HG02759 (cell line): ENCODE results near the gene MC1R.
"Not testable (repeated sequence)": the region's sequence is repeated elsewhere in the genome, so short reads cannot be mapped to it uniquely, and the experiment has no call there.

Experiments
- ATAC-seq: cut with Tn5 transposase; IDR thresholded peaks from one replicate; pipeline ENCODE4 v1.9.1; 2021; ENCODE audit warnings: mild to moderate bottlenecking, moderate library complexity; ENCODE audit not compliant: unreplicated experiment

MC1R gene

DNA sequence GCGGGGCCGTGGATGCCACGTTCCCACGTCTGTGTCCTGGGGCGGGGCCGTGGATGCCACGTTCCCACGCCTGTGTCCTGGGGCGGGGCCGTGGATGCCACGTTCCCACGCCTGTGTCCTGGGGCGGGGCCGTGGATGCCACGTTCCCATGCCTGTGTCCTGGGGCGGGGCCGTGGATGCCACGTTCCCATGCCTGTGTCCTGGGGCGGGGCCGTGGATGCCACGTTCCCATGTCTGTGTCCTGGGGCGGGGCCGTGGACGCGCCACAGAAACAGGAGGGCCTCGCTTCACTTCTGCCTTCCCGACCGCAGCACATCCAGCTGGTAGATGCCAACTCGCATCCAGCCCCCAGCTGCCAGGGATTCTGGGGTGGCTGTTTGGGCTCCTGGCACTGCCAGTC lies 15.4 kb downstream of the MC1R start:
- ATAC-seq = not testable (repeated sequence)

DNA sequence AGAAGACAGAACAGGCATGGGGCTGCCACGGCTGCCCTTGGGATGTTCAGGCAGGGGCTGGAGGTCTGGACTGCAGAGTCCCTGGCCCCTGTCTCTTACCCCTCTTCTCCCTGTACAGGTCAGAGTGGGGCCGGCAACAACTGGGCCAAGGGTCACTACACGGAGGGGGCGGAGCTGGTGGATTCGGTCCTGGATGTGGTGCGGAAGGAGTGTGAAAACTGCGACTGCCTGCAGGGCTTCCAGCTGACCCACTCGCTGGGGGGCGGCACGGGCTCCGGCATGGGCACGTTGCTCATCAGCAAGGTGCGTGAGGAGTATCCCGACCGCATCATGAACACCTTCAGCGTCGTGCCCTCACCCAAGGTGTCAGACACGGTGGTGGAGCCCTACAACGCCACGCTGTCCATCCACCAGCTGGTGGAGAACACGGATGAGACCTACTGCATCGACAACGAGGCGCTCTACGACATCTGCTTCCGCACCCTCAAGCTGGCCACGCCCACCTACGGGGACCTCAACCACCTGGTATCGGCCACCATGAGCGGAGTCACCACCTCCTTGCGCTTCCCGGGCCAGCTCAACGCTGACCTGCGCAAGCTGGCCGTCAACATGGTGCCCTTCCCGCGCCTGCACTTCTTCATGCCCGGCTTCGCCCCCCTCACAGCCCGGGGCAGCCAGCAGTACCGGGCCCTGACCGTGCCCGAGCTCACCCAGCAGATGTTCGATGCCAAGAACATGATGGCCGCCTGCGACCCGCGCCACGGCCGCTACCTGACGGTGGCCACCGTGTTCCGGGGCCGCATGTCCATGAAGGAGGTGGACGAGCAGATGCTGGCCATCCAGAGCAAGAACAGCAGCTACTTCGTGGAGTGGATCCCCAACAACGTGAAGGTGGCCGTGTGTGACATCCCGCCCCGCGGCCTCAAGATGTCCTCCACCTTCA lies 16.2 kb downstream of the MC1R start:
- no peak for ATAC-seq

DNA sequence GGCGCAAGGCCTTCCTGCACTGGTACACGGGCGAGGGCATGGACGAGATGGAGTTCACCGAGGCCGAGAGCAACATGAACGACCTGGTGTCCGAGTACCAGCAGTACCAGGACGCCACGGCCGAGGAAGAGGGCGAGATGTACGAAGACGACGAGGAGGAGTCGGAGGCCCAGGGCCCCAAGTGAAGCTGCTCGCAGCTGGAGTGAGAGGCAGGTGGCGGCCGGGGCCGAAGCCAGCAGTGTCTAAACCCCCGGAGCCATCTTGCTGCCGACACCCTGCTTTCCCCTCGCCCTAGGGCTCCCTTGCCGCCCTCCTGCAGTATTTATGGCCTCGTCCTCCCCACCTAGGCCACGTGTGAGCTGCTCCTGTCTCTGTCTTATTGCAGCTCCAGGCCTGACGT lies 17.0 kb downstream of the MC1R start:
- not testable (repeated sequence) for ATAC-seq

DNA sequence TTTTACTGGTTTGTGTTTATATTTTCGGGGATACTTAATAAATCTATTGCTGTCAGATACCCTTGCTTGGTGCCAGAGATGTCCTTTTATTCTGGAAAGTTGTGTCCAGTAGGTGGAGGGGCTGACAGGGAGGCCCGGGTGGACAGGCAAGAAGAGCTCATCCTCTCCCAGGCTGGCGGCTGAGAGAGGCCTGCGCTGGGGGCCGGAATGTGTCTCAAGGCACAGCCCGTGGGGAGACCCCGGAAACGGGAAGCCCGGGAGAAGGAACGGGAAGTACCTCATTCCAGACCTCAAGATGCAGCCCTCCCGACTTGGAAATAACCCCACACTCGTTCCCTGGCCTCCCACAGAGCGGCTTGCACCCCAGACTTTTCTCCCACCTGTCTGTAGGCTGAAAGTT lies 17.4 kb downstream of the MC1R start:
- no peak for ATAC-seq

DNA sequence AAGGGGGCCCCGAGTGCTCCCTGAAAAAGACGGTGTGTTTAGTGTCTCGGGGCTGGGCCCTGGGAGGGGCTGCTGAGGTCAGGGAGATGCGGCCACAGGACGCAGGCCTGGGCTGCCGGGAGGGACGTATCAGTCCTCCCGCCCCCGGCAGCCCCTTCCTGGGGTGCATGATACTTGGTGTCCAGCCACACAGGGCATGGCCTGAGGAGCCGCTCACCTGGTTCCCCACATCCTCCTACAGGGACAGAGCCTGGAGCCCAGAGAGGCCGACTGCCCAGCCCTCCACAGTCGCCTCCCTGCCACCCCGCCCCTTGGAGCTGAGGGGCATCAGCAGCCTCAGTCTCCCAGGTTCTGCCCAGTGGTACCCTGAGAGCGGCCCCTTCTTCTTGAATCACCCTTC lies 17.8 kb downstream of the MC1R start:
- no peak for ATAC-seq

DNA sequence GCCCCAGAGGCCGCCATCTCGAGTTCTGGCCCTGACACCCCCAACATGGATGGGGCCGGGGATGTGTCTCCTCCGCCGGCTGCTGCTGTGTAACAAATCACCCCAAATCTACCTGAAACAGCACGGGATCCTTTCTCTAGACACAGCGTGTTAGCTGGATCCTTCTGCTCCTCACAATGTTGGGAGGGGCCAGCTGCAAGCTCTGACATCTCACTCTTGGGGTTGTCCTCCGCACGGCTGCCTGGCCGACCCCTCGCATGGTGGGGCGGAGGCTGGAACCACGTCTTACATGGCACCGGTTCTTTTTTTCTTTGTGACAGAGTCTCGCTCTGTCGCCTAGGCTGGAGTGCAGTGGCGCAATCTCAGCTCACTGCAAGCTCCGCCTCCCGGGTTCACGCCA lies 18.3 kb downstream of the MC1R start:
- ATAC-seq = no peak

DNA sequence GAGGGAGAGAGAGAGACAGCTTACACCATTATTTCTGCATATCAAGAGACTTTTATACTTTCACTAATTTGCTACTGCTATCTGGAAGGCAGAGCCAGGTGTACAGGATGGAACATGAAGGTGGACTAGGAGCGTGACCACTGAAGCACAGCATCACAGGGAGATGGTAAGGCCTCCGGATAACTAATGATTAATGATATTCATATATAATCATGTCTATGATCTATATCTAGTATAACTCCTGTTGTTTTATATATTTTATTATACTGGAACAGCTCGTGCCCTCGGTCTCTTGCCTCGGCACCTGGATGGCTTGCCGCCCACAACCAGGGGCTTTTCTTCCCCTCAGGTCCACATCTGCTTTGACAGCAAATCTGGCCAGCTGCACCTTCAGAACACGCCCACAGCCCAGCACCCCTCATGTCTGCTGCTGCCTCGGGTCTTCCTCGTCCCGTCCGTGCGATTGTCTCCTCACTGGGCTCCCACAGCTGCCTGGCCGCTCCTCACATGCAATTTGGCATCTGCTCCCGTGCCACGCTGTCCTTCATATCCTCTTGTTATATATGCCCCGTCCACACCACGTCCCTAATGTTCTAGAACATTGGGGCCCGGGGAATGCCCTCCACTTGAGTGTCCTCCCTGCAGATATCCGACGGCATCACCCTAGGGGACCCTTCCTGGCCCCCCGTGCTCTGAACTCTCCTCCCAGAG lies 19.7 kb downstream of the MC1R start:
- ATAC-seq = no peak

DNA sequence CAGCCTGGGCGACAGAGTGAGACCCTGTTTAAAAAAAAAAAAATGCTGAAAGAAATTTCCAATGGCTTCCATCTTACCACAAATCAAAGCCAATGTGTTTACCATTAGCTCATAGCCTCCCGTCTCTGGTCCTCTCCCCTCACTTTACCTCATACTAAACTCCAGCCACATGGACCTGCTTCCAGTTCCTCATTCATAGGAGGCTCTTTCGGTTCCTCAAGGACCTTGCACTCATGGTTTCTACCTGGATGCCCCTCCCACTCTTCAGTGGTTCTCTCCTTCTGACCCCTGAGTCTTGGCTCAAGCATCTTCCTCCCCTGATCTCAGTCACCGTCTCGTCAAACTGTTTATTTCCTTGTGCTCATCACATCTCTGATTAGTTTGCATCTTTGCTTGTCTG lies 26.1 kb downstream of the MC1R start:
- ATAC-seq = no peak

DNA sequence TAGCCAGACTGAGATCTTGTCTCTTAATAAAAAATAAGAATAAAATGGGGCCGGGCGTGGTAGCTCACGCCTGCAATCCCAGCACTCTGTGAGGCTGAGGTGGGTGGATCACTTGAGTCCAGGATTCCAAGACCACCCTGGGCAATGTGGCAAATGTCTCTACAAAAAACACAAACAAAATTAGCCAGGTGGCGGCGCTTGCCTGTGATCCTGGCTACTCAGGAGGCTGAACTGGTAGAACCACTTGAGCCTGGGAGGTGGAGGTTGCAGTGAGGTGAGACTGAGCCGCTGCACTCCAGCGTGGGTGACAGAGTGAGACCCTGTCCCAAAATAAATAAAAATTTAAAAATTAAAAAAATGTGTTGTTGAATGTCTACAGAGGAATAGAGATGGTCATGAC lies 27.0 kb downstream of the MC1R start:
- ATAC-seq = no peak

DNA sequence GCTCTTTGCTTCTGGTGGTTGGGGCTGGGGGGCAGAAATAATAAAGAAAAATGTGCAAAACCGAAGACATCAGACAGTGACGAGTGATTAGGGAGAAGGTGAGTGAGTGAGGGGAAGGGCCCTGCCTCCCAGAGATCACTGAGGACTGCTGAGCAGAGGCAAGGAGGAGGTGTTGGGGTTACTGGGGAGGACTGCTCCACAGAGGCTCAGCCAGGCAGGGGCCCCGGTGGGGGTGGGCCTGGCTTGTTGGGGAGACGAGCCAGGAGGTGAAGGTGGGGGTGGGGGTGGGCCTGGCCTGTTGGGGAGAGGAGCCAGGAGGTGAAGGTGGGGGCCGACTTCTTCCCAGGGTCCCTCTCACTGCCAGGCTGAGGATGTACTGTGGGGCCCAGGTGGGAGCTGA lies 27.9 kb downstream of the MC1R start:
- no peak for ATAC-seq

DNA sequence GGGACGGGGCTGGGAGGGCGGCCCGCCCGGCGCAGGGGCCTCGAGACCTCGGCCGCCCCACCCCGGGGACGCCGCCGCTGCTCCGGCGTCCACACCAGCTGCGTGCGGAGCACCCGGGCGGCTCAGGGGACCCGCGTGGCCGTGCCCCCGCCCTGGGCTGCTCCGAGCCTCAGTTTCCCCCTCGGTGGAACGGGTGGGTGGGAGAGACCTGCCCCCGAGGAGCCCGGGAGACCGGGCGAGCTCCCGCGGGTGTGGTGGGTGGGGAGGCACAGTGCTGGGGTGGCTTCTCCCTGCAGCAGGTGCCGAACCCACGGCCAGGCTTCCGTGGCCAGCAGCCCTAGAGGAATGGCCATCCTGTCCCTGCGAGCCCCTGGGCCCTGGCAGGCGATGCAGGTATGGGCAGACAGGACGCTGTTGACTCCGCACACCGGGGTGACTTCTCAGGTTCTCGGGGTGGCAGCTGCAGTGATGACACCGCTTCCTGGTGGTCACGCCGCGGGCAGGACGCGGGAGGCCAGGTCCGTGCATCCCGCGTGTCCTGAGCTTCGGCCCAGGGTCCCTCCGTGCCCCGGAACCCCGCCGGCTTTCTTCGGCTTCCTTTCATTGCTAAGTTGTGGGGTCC lies 30.6 kb downstream of the MC1R start:
- ATAC-seq = no peak

DNA sequence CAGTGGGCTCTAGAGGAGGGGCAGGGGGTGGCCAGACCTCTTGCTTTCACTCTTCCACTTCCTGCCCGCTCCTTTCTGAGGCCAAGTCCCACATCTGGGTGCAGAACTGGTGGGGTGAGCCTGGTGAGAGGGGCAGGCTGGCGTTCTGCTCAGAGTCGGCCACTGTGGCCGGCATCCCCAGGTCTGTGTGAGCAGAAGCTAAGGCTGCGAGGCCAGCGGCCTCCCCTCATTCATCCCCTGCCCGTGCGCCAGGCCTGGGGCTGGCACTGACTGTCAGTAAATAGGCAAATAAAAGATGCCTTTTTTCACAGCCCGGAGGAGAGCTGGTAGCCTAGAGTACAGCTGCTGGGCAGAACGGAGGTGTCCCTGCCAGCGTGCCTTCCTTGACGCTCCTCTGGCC lies 31.1 kb downstream of the MC1R start:
- no peak for ATAC-seq

DNA sequence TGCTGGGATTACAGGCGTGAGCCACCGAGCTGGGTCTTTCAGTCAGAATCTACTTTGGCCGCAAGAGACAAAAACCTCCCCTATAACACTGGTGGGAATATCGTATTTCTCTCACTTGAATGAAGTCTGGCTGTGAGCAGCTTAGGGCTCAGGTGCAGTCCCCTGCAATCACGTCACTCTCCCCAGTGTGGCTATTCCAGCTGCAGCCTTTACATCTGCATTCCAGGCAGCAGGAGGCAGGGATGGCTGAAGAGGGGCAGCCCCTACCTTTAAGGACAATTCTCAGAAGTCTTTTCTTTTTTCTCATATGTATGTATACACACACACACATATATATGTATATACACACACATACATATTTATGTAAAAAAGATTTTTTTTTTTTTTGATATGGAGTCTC lies 32.8 kb downstream of the MC1R start:
- no peak for ATAC-seq

DNA sequence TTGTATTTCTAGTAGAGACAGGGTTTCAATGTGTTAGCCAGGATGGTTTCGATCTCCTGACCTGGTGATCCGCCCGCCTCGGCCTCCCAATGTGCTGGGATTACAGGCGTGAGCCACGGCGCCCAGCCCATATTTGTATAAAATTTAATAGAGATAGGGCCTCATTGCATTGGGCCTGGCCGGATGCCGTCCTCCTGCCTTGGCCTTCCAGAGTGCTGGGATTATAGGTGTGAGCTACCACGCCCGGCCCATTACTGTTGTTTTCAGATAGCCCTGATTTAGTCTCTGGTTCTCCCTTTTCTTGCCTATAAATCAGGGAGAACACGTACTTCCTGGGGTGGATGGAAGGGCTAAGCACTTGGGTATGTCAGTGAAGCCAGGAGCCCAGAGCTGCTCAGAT lies 33.4 kb downstream of the MC1R start:
- no peak for ATAC-seq

DNA sequence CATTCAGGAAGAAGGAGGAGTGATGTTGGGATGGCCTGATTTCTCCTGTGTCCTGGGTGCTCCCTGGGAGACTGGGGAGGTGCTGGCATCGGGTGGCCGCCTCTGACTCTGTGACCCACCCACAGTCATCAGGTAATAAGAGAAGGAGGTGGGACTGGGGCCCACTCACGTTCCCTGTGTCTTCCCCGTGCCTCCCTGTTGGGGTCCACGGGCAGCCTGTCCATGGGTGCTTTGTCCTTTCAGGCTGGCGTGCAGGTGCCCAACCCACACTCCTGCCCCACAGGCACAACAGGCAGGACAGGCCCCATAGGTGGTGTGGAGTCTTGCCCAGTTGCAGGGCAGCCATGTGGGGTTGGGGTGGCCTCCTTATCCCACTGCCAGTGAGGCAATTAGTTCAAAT lies 33.9 kb downstream of the MC1R start:
- no peak for ATAC-seq

DNA sequence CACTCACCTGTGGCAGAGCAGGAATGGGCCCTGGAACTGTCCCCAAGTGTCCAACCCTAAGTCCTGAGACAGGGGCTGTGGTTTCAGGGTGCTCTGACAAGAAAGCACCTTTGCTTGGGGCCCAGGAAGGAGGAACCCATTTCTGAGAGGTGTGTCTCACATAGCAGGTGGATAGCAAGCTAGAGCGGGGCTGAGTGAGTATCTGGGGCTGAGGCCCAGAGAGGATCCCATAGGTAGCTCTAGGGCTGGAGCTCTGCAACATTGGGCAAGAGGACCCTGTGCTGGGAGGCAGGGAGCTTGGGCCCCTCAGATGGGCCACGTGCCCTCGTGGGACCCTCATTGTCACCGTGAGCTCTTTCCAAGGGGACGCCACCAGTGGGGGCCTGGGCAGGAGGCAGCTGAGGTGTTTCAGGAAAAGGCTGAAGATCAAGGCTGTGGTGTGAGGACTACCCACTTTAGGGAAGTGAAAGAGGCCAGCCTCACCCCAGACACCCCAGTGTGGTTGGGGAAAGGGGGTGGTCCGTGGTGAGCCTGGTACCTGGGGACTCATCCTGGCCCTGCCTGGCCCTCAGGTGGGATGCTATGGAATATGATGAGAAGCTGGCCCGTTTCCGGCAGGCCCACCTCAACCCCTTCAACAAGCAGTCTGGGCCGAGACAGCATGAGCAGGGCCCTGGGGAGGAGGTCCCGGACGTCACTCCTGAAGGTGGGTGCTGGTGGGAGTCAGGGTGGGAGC lies 35.2 kb downstream of the MC1R start:
- ATAC-seq = peak; percentile 72

DNA sequence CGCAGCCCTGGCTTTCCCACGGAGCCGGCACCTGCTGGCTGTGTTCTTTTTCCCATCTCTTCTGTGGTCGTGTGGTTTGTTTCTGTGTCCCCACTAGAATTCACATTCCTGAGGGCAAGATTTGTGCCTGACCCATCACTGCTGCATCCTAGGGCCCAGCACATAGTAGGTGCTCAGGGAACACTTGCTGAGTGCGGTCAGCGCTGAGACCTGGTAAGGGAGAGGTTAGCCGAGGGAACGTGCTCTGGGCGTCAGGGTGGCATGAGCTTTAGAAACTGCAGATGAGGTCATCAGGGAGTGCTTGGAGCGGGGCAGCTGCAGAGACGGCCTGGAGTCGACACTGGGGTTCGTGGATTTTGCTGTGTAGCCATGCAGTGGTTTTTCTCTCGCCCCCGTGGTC lies 35.8 kb downstream of the MC1R start:
- ATAC-seq = no peak

DNA sequence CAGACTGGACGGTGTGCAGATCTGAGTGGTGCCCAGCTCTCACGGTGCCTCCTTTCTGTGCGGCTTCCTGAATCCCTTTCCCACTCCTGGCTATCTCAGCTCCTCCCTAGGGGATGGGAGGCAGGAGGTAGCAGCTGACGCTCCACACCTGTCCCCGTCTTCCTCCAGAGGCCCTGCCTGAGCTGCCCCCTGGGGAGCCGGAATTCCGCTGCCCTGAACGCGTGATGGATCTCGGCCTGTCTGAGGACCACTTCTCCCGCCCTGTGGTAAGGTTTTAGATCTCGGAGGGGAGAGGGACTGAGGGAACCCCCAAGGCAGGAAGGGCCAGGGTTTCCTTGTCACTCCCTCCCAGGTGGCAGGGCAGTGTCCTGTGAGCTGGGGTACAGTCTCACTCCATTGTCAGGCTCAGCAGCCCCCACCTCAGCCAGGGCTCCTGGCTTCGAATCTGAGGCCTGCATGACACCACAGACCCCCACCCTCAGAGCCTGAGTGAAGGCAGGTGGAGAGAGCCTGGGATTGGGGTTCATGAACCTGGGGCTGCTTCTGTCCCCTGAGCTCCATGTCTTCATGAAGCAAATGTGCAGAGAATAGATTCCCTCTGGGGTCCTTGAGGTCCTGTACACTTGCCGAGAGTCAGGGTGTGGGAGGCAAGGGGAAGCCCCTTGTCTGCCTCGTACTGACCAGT lies 36.5 kb downstream of the MC1R start:
- ATAC-seq = no peak

DNA sequence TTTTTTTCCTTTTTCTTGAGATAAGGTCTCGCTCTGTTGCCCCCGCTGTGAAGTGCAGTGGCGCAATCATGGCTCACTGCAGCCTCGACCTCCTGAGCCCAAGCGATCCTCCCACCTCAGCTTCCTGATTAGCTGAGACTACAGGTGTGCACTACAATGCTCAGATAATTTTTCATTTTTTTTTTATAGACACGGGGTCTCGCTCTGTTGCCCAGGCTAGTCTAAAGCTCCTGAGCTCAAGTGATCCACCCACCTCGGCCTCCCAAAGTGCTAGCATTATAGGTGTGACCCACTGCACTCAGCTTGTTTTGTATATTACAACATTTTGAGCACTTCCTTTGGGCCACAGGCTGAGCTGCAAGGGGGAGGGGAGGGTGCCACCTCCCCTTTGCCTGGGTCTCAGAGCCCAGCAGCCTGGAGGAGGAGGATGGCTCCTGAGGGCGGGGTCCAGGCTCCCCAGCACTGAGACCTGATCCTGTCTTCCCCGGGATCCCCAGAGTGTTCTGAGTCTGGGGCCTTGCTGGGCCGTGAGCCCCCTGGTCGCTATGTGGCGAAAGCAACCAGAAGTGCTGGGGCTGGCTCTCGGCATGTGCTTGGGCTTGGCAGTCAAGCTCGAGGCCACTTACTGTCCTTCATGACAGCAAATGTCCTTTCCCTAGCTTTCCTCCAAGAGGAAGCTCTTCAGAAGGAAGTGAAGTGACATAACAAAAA lies 38.0 kb downstream of the MC1R start:
- no peak for ATAC-seq

DNA sequence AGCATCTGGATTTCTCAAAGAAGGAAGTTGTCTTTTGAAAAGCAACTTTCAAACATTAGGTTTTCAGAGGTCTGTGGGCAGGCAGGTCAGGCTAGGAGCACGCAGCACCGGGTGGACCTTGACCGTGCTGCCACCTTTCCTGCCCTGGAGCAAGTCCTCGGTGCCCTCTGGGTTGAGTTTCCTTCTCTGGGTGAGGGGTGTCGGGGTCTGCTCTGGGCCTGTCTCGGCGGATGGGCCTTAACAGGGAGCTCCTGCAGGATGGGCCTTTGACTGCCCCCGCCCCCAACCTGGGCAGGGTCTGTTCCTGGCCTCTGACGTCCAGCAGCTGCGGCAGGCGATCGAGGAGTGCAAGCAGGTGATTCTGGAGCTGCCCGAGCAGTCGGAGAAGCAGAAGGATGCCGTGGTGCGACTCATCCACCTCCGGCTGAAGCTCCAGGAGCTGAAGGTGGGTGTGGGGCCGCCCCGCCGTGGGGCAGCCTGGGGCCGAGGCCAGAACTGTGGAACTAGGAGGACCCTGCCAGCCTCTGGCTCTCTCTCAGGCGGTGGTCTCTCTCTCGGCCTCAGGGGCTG lies 38.6 kb downstream of the MC1R start:
- no peak for ATAC-seq
